OCI-LY3 (cell line): Measurements from ENCODE around the gene STX10.

Experiments
- EZH2phosphoT487 ChIP-seq: fragments of 200-600 bp; shearing (Covaris generic); IDR thresholded peaks from 2 replicates; pipeline ENCODE4 v1.6.1; 2018; ENCODE audit warnings: antibody characterized with exemption, mixed run types, low read depth
- TF ChIP-seq, protein P1 (sequence below): fragments of 200-600, 300-600 bp; sonication (generic); IDR thresholded peaks from 2 replicates; pipeline ENCODE4 v1.5.1; 2014; ENCODE audit warnings: antibody characterized with exemption, low read length, low read depth

DNA sequence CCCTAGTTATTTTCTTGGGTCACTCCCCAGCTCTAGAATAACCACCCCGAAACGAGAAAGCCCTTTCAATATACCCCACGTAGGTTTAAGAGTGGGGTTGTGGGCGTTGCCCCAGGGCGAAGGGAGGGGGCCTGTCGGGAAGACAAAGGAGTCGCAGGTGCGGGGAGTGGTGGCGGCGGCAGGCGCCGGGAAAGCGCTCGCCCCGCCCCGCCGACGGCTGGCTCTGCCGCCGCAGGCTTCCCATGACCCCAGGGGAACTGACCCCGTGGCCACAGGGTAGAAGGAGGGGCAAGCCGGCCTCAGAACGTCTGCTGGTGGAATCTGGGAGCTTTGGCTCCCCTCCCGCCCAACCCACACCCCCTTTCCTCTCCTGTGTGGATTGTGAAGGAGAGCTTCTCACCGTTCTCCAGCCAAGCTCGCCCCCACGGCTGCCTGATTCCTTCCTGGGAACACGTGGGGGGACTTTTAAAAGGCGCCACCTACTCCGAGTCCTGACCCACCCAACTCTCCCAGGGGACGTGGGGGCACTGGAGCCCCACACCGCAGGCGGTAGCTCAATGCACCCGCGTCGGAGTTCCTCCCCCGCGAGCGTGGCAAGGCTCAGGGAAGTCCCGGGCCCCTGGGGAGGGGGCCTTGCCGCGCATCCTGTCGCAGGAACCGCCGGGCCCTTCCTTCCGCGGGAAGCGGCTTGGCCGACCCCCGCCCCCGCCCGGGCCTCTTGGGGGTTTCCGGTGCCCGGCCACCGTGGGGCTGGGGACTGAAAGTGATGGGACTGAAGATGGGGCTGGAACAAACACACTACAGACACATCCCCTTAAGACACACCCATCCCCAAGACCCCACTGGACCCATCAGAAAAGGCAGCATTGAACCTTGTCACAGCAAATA, 5.5 kb upstream of the STX10 start:
- TF ChIP-seq, protein P1, sequence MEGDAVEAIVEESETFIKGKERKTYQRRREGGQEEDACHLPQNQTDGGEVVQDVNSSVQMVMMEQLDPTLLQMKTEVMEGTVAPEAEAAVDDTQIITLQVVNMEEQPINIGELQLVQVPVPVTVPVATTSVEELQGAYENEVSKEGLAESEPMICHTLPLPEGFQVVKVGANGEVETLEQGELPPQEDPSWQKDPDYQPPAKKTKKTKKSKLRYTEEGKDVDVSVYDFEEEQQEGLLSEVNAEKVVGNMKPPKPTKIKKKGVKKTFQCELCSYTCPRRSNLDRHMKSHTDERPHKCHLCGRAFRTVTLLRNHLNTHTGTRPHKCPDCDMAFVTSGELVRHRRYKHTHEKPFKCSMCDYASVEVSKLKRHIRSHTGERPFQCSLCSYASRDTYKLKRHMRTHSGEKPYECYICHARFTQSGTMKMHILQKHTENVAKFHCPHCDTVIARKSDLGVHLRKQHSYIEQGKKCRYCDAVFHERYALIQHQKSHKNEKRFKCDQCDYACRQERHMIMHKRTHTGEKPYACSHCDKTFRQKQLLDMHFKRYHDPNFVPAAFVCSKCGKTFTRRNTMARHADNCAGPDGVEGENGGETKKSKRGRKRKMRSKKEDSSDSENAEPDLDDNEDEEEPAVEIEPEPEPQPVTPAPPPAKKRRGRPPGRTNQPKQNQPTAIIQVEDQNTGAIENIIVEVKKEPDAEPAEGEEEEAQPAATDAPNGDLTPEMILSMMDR = no peak
- no peak for TF ChIP-seq EZH2phosphoT487
